Skeletal muscle cell (primary cell): ENCODE measurements around the gene RBL1.

Experiments
- DNase-seq: peaks from one replicate; pipeline ENCODE4 v3.0.0-alpha.2; 2010; ENCODE audit warnings: low read depth
- H3K4me3 ChIP-seq: 2 replicates; pipeline ENCODE4 v1.5.1; 2011; ENCODE audit warnings: low read depth, mild to moderate bottlenecking, control low read depth, low read length, moderate library complexity

Gene RBL1

GRCh38 chr20:36956674-36957073 lies 139.1 kb downstream of the RBL1 start:
- no peak overlapping the region for H3K4me3 ChIP-seq

GRCh38 chr20:36956016-36956415 lies 139.8 kb downstream of the RBL1 start:
- no peak for DNase-seq
- H3K4me3 ChIP-seq: no peak overlapping the region

More at GRCh38 chr20:36956674-36957073, 139.1 kb downstream of the RBL1 start:
- DNase-seq: no peak

GRCh38 chr20:36951979-36952738 lies 143.6 kb downstream of the RBL1 start:
- peak overlapping the region; percentile 97 for H3K4me3 ChIP-seq
- no peak for DNase-seq

GRCh38 chr20:36951198-36951978 lies 144.4 kb downstream of the RBL1 start, which contains the start of gene SAMHD1:
SAMHD1 (minus strand) TSS chr20:36951708; CDS start chr20:36951643, 65 bp downstream.
- peak within 1 kb of the TSS; percentile 97 for H3K4me3 ChIP-seq
- peak; percentile 91 for DNase-seq

- H3K4me3 ChIP-seq: peak overlapping the region; percentile 97
- DNase-seq: no peak
These were observed 145.2 kb downstream of the RBL1 start for GRCh38 chr20:36950414-36951197.
